Measurements from ENCODE around the gene MAPK6. TPM values are rescaled to one million over a fixed set of nuclear protein-coding genes. Genes with fewer than 3 reads are reported as not detected.

MAPK6 gene
- total RNA-seq (2012; rRNA removed) (60.6 and 84.2 TPM in 2 replicates), polyA plus RNA-seq (2012; rRNA removed) (17.9 and 22.6 TPM in 2 replicates), Bru-seq, nascent RNA (percentile 94 among the genes with signal in this experiment), BruChase-seq, experiment 1, labeled RNA remaining after a 6-hour chase (percentile 95 among the genes with signal in this experiment), BruChase-seq, experiment 2, labeled RNA remaining after a 2-hour chase (percentile 96 among the genes with signal in this experiment)
- 5.0 and 5.8 TPM in 2 replicates for polyA plus RNA-seq (2012; cell fraction: cytosol; rRNA removed)
- polyA plus RNA-seq (2012; cell fraction: nucleus; rRNA removed; ENCODE audit: low replicate concordance) = 2.0 and 13.3 TPM in 2 replicates
- long read RNA-seq, full-length matches to known transcripts = 57 of 100 reads
- long read RNA-seq, partial matches to known transcripts = 10 of 100 reads
- long read RNA-seq, other reads (novel, unspliced or antisense) = 33 of 100 reads

DNA sequence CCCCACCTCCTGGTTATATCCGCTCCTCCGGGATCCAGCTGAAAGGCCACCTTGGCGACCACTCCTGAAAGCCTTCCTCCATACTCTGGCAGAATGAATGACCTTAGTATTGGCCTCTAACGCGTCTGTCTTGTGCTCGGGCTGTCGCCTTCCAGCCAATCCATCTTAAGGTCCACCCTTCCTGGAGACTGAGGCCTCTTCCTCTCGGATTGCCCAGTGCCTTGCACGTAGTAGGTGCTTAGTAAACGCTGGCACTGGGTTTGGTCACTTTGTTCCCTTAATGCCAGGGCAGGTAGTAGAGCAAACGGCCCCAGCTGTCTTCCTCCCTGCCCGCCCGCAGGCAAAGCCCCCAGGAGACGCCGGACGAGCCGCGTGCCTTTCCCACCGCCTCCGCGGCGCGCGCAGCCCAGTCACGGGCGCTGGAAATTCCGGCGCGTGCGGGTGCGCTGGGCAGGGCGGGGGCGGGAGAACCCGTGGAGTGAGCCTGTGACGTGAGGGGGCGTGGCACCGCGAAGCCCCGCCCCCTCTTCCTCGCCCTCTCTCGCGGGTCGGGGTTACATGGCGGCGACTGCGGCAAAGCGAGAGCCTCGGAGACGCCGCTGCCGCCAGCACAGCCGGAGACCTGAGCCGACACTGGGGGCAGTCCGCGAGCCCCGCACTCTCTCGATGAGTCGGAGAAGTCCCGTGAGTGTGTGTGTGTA, at the start of gene MAPK6:
Gene MAPK6 (plus strand): TSS at position 527 of the 701 bp plus-strand sequence. CDS start 27,242 bp downstream, outside the sequence.
- Histone ChIP-seq H3K23ac (ENCODE audit: low read depth, low read length) (peak within 1 kb of the TSS; percentile 100), H3K27ac (ENCODE audit: insufficient read depth, low read length) (peak within 1 kb of the TSS; percentile 97), H3K4me3 (ENCODE audit: insufficient read depth, low read depth, low read length) (peak within 1 kb of the TSS; percentile 90), H3K18ac (ENCODE audit: low read depth, low read length) (peak within 1 kb of the TSS; percentile 96), H3K36me3 (ENCODE audit: control insufficient read depth, insufficient read depth, low read length) (no peaks in the 10 kb centered on the region), H3K9me1 (ENCODE audit: insufficient read depth, low read length) (peaks cover 10% of the 10 kb centered on the region), H2AK9ac (replicated peaks; ENCODE audit: low read depth, low read length, poor library complexity) (peak within 1 kb of the TSS; percentile 98), H4K5ac (ENCODE audit: low read depth, low read length) (peak within 1 kb of the TSS; percentile 86), H2BK20ac (ENCODE audit: low read depth, low read length) (peak within 1 kb of the TSS; percentile 88), H3K4me1 (ENCODE audit: control insufficient read depth, insufficient read depth, low read length) (peaks cover 11% of the 10 kb centered on the region), H4K91ac (ENCODE audit: insufficient read depth, low read depth, low read length) (peak within 1 kb of the TSS; percentile 97), H4K8ac (ENCODE audit: low read depth in 2 of 2, low read length in 2 of 2) (peak within 1 kb of the TSS; percentile 81 to 97), H3K79me1 (ENCODE audit: low read depth in 1 of 2, low read length in 2 of 2) (peaks cover 0 to 20% of the 10 kb centered on the region in 2 experiments; a peak in 2 of 4 replicates), H3K14ac (replicated peaks; ENCODE audit: low read depth, low read length) (peak within 1 kb of the TSS; percentile 100), H3K4me2 (ENCODE audit: low read depth, low read length) (peak within 1 kb of the TSS; percentile 90), H2BK5ac (ENCODE audit: low read depth, low read length, poor library complexity, severe bottlenecking) (peak within 1 kb of the TSS; percentile 100), H2BK120ac (ENCODE audit: low read depth, low read length) (peak within 1 kb of the TSS; percentile 96), H3K9ac (ENCODE audit: low read depth, low read length) (peak within 1 kb of the TSS; percentile 93), H2AFZ (replicated peaks; ENCODE audit: low read length, poor library complexity) (peak within 1 kb of the TSS; percentile 95), H3K56ac (ENCODE audit: extremely low read depth, insufficient read depth, low read length) (peak within 1 kb of the TSS; percentile 99), H2AK5ac (ENCODE audit: low read depth, low read length) (peak within 1 kb of the TSS; percentile 94), H3K27me3 (ENCODE audit: control insufficient read depth, insufficient read depth, low read length) (no peaks in the 10 kb centered on the region), H3K9me3 (ENCODE audit: control insufficient read depth, insufficient read depth, low read length) (no peaks in the 10 kb centered on the region), H2BK15ac (ENCODE audit: low read depth, low read length) (peak within 1 kb of the TSS; percentile 82; the same call in 2 of the 3 replicates), H4K20me1 (ENCODE audit: insufficient read depth, low read length) (peaks cover 10% of the 10 kb centered on the region), H3K4ac (ENCODE audit: low read depth, low read length) (peak within 1 kb of the TSS; percentile 100)
- no TSS peak for BruUV-seq (replicated peaks)
- 21% methylated on average over 12 of the region's 59 CpGs; no CpG with 5 or more reads in 1 of the 2 experiments for WGBS, 2 experiments (ENCODE audit: extremely low coverage in 2 of 2, insufficient read length in 1 of 2)
- in situ Hi-C loops (cut with MboI; ENCODE audit: low sequenced_read_pairs) = loop anchor here (25.0 kb wide), 1 partner anchor 643 kb away; no protein-coding TSS in a partner anchor
- peak; percentile 97 for TF ChIP-seq MAZ (IDR thresholded peaks at IDR 0.05; ENCODE audit: borderline replicate concordance, low read depth, low read length)
- peak; percentile 36; the same call in 1 of the 2 replicates for TF ChIP-seq FOS (IDR thresholded peaks at IDR 0.05; ENCODE audit: low read depth, low read length)
- peak; percentile 100 for TF ChIP-seq BHLHE40 (IDR thresholded peaks at IDR 0.05; ENCODE audit: low read depth, low read length)
- peak; percentile 97 for TF ChIP-seq POLR2A (IDR thresholded peaks at IDR 0.05; ENCODE audit: low read depth, low read length)
- TF ChIP-seq, protein P1, sequence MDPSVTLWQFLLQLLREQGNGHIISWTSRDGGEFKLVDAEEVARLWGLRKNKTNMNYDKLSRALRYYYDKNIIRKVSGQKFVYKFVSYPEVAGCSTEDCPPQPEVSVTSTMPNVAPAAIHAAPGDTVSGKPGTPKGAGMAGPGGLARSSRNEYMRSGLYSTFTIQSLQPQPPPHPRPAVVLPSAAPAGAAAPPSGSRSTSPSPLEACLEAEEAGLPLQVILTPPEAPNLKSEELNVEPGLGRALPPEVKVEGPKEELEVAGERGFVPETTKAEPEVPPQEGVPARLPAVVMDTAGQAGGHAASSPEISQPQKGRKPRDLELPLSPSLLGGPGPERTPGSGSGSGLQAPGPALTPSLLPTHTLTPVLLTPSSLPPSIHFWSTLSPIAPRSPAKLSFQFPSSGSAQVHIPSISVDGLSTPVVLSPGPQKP (IDR thresholded peaks at IDR 0.05; ENCODE audit: borderline replicate concordance, low read depth, low read length) = no peak
- TF ChIP-seq SMC3 (IDR thresholded peaks at IDR 0.05; ENCODE audit: low read depth, low read length) = peak; percentile 14; the same call in 1 of the 2 replicates
- TF ChIP-seq, protein P2, sequence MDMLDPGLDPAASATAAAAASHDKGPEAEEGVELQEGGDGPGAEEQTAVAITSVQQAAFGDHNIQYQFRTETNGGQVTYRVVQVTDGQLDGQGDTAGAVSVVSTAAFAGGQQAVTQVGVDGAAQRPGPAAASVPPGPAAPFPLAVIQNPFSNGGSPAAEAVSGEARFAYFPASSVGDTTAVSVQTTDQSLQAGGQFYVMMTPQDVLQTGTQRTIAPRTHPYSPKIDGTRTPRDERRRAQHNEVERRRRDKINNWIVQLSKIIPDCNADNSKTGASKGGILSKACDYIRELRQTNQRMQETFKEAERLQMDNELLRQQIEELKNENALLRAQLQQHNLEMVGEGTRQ (IDR thresholded peaks at IDR 0.05; ENCODE audit: low read depth, low read length) = peak; percentile 78
- no peak for TF ChIP-seq RCOR1 (IDR thresholded peaks at IDR 0.05; ENCODE audit: insufficient replicate concordance, low read length)
- POLR2A ChIA-PET (ENCODE audit: unreplicated experiment) = no interaction called here
- intact Hi-C loops (cut with micrococcal nuclease) = loop anchor here (2.0 to 5.0 kb wide), 3 partner anchors 33 to 480 kb away; partner anchors contain the start of gene LEO1
- dilution Hi-C loops (cut with HindIII; ENCODE audit: low sequenced_read_pairs, unreplicated experiment) = no loop called here
- CTCF ChIA-PET = no interaction called here
- DNase-seq = peak; percentile 93
- peak; percentile 89 for ATAC-seq (ENCODE audit: low read depth)

Measured in IMR-90 (cell line).